ENCODE data around the gene RPL28. TPM values are rescaled to one million over a fixed set of nuclear protein-coding genes. Genes with fewer than 3 reads are reported as not detected.

RPL28 gene
- total RNA-seq (2014; rRNA removed; shearing (Covaris generic)) = 426 and 465 TPM in 2 replicates
- polyA plus RNA-seq (2014; cell fraction: nucleus; rRNA removed) = 151 and 168 TPM in 2 replicates

- peak; percentile 96 for DNase-seq (ENCODE audit: extremely low read depth, low read depth)
Measured at GRCh38 chr19:55385724-55386492, at the start of gene RPL28. Gene RPL28 (plus strand): TSS chr19:55385932. CDS start chr19:55386358, 426 bp downstream.

- no peak for DNase-seq (ENCODE audit: extremely low read depth, low read depth)
Measured at GRCh38 chr19:55336101-55336500, 49.6 kb upstream of the RPL28 start.

GRCh38 chr19:55339105-55339888 lies 46.4 kb upstream of the RPL28 start, which contains the start of gene KMT5C:
Gene KMT5C (plus strand): TSS chr19:55339876. CDS start chr19:55341937, 2,061 bp downstream.
- DNase-seq (ENCODE audit: extremely low read depth, low read depth) = peak; percentile 100

GRCh38 chr19:55339889-55340783 lies 45.6 kb upstream of the RPL28 start:
- DNase-seq (ENCODE audit: extremely low read depth, low read depth) = no peak

- no peak for DNase-seq (ENCODE audit: extremely low read depth, low read depth)
Measured at GRCh38 chr19:55340784-55341147, 45.0 kb upstream of the RPL28 start.

GRCh38 chr19:55341171-55341588 lies 44.6 kb upstream of the RPL28 start:
- no peak for DNase-seq (ENCODE audit: extremely low read depth, low read depth)

GRCh38 chr19:55341595-55342531 lies 43.9 kb upstream of the RPL28 start:
- no peak for DNase-seq (ENCODE audit: extremely low read depth, low read depth)

- DNase-seq (ENCODE audit: extremely low read depth, low read depth) = no peak
Measured at GRCh38 chr19:55344444-55344843, 41.3 kb upstream of the RPL28 start.

- DNase-seq (ENCODE audit: extremely low read depth, low read depth) = no peak
Measured at GRCh38 chr19:55345101-55345817, 40.5 kb upstream of the RPL28 start.

- DNase-seq (ENCODE audit: extremely low read depth, low read depth) = no peak
Measured at GRCh38 chr19:55345818-55346724, 39.7 kb upstream of the RPL28 start.

- DNase-seq (ENCODE audit: extremely low read depth, low read depth) = no peak
Measured at GRCh38 chr19:55346725-55347441, 38.8 kb upstream of the RPL28 start.

GRCh38 chr19:55347442-55348009 lies 38.2 kb upstream of the RPL28 start:
- DNase-seq (ENCODE audit: extremely low read depth, low read depth) = no peak

GRCh38 chr19:55348317-55349034 lies 37.3 kb upstream of the RPL28 start:
- DNase-seq (ENCODE audit: extremely low read depth, low read depth) = no peak

GRCh38 chr19:55350620-55351315 lies 35.0 kb upstream of the RPL28 start:
- DNase-seq (ENCODE audit: extremely low read depth, low read depth) = no peak

GRCh38 chr19:55352040-55352439 lies 33.7 kb upstream of the RPL28 start:
- no peak for DNase-seq (ENCODE audit: extremely low read depth, low read depth)

Measured in NCI-H460 (cell line).